HK-2 (cell line): ENCODE data around the gene NACAD.

Experiments used
- DNase-seq: peaks from one replicate; pipeline ENCODE4 v3.0.0-alpha.2; 2018; ENCODE audit not compliant: unreplicated experiment

NACAD gene

GRCh38 chr7:45092100-45092930, 3.5 kb upstream of the NACAD start:
- no peak for DNase-seq

GRCh38 chr7:45089341-45089891, 647 bp upstream of the NACAD start:
- no peak for DNase-seq

GRCh38 chr7:45088146-45088701, 545 bp downstream of the NACAD start:
- no peak for DNase-seq

- DNase-seq = no peak
These were observed 1.2 kb downstream of the NACAD start for GRCh38 chr7:45087301-45088145.

- no peak for DNase-seq
These were observed 2.3 kb downstream of the NACAD start for GRCh38 chr7:45086331-45087065.

GRCh38 chr7:45085619-45086200, 3.1 kb downstream of the NACAD start:
- no peak for DNase-seq

- DNase-seq = no peak
These were observed 3.7 kb downstream of the NACAD start for GRCh38 chr7:45084901-45085618.

GRCh38 chr7:45084336-45084735, 4.4 kb downstream of the NACAD start:
- DNase-seq = no peak

- DNase-seq = no peak
These were observed 5.9 kb downstream of the NACAD start for GRCh38 chr7:45082831-45083331.

GRCh38 chr7:45082031-45082830, 6.5 kb downstream of the NACAD start:
- DNase-seq = no peak

- no peak for DNase-seq
These were observed 7.1 kb downstream of the NACAD start for GRCh38 chr7:45081670-45081974.

GRCh38 chr7:45080958-45081669, 7.7 kb downstream of the NACAD start:
- no peak for DNase-seq

- DNase-seq = no peak
These were observed 8.4 kb downstream of the NACAD start for GRCh38 chr7:45080265-45080957.

- DNase-seq = no peak
These were observed 10.6 kb downstream of the NACAD start for GRCh38 chr7:45078125-45078681.

- DNase-seq = no peak
These were observed 11.2 kb downstream of the NACAD start for GRCh38 chr7:45077579-45077978.

- DNase-seq = no peak
These were observed 11.8 kb downstream of the NACAD start for GRCh38 chr7:45076946-45077345.

GRCh38 chr7:45075871-45076796, 12.6 kb downstream of the NACAD start:
- DNase-seq = no peak
